ENCODE data around the gene ZFHX3. TPM values are rescaled to one million over a fixed set of nuclear protein-coding genes. Genes with fewer than 3 reads are reported as not detected.
A peak's percentile ranks its signal among the peaks of the same experiment; 100 is the strongest.

Gene ZFHX3
- total and polyA plus RNA-seq, 11 donors: 3.8 to 21.6 (median 13.6) TPM

DNA sequence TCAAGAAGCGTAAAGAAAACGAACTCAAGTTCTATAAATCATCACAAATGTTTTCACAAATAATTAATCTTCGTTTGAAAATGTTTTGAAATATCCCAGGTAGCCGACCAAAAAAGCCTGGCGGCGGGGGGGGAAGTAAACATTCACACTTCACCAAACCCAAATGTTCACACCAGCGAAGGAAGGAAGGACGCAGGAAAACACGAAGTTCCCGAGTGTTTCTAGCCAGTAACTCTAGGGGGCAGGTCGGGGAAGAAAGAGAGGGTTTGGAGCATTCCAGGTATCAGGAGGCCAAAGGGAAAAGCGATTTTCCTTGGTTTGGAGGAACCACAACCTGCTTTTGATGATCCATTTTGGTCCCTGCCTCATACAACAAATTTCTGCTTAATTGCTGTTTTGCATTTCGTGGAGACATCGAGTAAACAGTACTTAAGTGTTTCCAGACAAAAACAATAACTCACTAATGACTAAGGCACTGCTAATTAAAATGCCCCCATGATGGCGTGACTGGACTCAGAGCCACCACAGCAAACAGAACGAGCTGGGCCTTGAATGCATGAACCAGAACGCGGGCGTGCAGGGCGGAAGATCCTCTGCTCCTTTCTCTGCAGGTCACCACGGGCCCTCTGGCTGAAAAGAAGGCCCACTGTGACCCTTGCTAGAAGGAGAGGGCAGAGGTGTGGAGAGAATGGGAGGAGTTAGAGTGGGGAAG is 16.6 kb downstream of the ZFHX3 start:
- intact Hi-C loops (cut with DNase I): no loop called here
- TF ChIP-seq CTCF (IDR thresholded peaks at IDR 0.05) (no peak), POLR2A (IDR thresholded peaks at IDR 0.05) (no peak)
- no peaks in the 10 kb centered on the region for H3K9me3 ChIP-seq
- H3K27ac ChIP-seq: peak overlapping the region in 1 of 12 donors; percentile 10
- H3K4me3 ChIP-seq: no peak overlapping the region
- DNase-seq (no peak), ATAC-seq (no peak)
- H3K27me3 ChIP-seq: no peaks in the 10 kb centered on the region
- H3K4me1 ChIP-seq: peaks cover 0 to 91% (median 34%) of the 10 kb centered on the region in 12 donors
- H3K36me3 ChIP-seq: no peaks in the 10 kb centered on the region
- WGBS, 4 donors: 85 to 89% (median 86%) methylated on average over 21 of the region's 21 CpGs

GRCh38 chr16:73028721-73029361 is 19.1 kb downstream of the ZFHX3 start:
- ATAC-seq (no peak), DNase-seq (no peak)
- 82 to 92% (median 89%) methylated on average over 8 to 9 of the region's 9 CpGs for WGBS, 4 donors
- H3K27me3 ChIP-seq: no peaks in the 10 kb centered on the region
- H3K27ac ChIP-seq: no peak overlapping the region
- no peaks in the 10 kb centered on the region for H3K36me3 ChIP-seq
- TF ChIP-seq POLR2A (IDR thresholded peaks at IDR 0.05) (no peak), CTCF (IDR thresholded peaks at IDR 0.05) (no peak)
- intact Hi-C loops (cut with DNase I): loop anchor here in 1 of 10 donors (2.0 kb wide), 1 partner anchor 20 kb away; the partner anchor contains the start of gene ZFHX3
- no peaks in the 10 kb centered on the region for H3K9me3 ChIP-seq
- no peak overlapping the region for H3K4me3 ChIP-seq
- peaks cover 8 to 92% (median 44%) of the 10 kb centered on the region in 12 donors for H3K4me1 ChIP-seq

- peaks cover 8 to 90% (median 42%) of the 10 kb centered on the region in 12 donors for H3K4me1 ChIP-seq
- ATAC-seq: no peak
- DNase-seq: no peak
- WGBS, 4 donors: 81 to 90% (median 85%) methylated on average over 6 to 9 of the region's 9 CpGs
- H3K27ac ChIP-seq: no peak overlapping the region
- no peaks in the 10 kb centered on the region for H3K27me3 ChIP-seq
- H3K9me3 ChIP-seq: no peaks in the 10 kb centered on the region
- no peaks in the 10 kb centered on the region for H3K36me3 ChIP-seq
- no peak overlapping the region for H3K4me3 ChIP-seq
- intact Hi-C loops (cut with DNase I): loop anchor here in 1 of 10 donors (2.0 kb wide), 1 partner anchor 21 kb away; the partner anchor contains the start of gene ZFHX3
- TF ChIP-seq POLR2A (IDR thresholded peaks at IDR 0.05) (no peak), CTCF (IDR thresholded peaks at IDR 0.05) (no peak)
Measured at GRCh38 chr16:73028263-73028662, 19.7 kb downstream of the ZFHX3 start.

- ATAC-seq (no peak), DNase-seq (no peak)
- Histone ChIP-seq H3K4me1 (peaks cover 8 to 89% (median 40%) of the 10 kb centered on the region in 12 donors), H3K9me3 (no peaks in the 10 kb centered on the region), H3K4me3 (no peak overlapping the region), H3K36me3 (no peaks in the 10 kb centered on the region), H3K27ac (no peak overlapping the region), H3K27me3 (no peaks in the 10 kb centered on the region)
- TF ChIP-seq CTCF (IDR thresholded peaks at IDR 0.05) (no peak), POLR2A (IDR thresholded peaks at IDR 0.05) (no peak)
- 76 to 94% (median 81%) methylated on average over 9 to 10 of the region's 10 CpGs for WGBS, 4 donors
- intact Hi-C loops (cut with DNase I): loop anchor here in 1 of 10 donors (2.0 kb wide), 1 partner anchor 21 kb away; the partner anchor contains the start of gene ZFHX3
Measured at GRCh38 chr16:73027685-73028111, 20.2 kb downstream of the ZFHX3 start.

Data from heart left ventricle (tissue), 16 donors.